ENCODE results near the gene FYB1.

GRCh38 chr5:39194466-39195136 lies 24.8 kb downstream of the FYB1 start:
- TF ChIP-seq, protein P1, sequence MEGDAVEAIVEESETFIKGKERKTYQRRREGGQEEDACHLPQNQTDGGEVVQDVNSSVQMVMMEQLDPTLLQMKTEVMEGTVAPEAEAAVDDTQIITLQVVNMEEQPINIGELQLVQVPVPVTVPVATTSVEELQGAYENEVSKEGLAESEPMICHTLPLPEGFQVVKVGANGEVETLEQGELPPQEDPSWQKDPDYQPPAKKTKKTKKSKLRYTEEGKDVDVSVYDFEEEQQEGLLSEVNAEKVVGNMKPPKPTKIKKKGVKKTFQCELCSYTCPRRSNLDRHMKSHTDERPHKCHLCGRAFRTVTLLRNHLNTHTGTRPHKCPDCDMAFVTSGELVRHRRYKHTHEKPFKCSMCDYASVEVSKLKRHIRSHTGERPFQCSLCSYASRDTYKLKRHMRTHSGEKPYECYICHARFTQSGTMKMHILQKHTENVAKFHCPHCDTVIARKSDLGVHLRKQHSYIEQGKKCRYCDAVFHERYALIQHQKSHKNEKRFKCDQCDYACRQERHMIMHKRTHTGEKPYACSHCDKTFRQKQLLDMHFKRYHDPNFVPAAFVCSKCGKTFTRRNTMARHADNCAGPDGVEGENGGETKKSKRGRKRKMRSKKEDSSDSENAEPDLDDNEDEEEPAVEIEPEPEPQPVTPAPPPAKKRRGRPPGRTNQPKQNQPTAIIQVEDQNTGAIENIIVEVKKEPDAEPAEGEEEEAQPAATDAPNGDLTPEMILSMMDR (conservative IDR thresholded peaks at IDR 0.05; ENCODE audit: low read length), result no peak
- no peak for TF ChIP-seq EZH2phosphoT487 (IDR thresholded peaks at IDR 0.05; ENCODE audit: borderline replicate concordance)

Measured in Loucy (cell line).